Measurements from ENCODE around the gene STK32A.

DNA sequence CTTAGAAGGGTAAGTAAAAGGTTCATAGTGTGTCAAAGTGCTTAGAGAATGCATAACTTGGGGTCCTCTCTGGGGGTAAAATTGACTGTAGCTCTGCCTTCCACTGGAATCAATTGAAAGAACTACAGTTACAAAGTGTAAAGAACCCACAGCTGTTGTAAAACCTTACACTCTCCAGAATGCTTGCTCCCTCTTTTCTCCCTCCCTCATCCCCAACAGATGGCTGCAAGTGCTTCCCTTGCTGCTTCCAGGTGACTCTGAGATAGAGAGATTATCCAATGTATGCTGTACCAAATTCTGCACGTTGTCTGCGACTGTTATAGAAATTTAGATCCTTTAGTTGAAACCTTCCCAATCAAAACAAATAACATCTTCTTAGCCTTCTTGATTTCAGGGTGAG lies 126.0 kb downstream of the STK32A start:
- no peak for TF ChIP-seq POLR2A (IDR thresholded peaks at IDR 0.05; ENCODE audit: low read length)
- no peak for TF ChIP-seq GATA1 (IDR thresholded peaks at IDR 0.05; ENCODE audit: low read depth, low read length)

Data from erythroblast (primary cell).